ENCODE data around the gene BTBD16.

BTBD16 gene

GRCh38 chr10:122253605-122254004 lies 17.5 kb upstream of the BTBD16 start:
- TF ChIP-seq, protein P1, sequence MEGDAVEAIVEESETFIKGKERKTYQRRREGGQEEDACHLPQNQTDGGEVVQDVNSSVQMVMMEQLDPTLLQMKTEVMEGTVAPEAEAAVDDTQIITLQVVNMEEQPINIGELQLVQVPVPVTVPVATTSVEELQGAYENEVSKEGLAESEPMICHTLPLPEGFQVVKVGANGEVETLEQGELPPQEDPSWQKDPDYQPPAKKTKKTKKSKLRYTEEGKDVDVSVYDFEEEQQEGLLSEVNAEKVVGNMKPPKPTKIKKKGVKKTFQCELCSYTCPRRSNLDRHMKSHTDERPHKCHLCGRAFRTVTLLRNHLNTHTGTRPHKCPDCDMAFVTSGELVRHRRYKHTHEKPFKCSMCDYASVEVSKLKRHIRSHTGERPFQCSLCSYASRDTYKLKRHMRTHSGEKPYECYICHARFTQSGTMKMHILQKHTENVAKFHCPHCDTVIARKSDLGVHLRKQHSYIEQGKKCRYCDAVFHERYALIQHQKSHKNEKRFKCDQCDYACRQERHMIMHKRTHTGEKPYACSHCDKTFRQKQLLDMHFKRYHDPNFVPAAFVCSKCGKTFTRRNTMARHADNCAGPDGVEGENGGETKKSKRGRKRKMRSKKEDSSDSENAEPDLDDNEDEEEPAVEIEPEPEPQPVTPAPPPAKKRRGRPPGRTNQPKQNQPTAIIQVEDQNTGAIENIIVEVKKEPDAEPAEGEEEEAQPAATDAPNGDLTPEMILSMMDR (IDR thresholded peaks at IDR 0.05; ENCODE audit: extremely low read depth, missing control alignments), result no peak
- no peak for DNase-seq (ENCODE audit: low spot score)

GRCh38 chr10:122254831-122255230 lies 16.3 kb upstream of the BTBD16 start:
- TF ChIP-seq, protein P1 (IDR thresholded peaks at IDR 0.05; ENCODE audit: extremely low read depth, missing control alignments), result no peak

GRCh38 chr10:122255509-122256301 lies 15.4 kb upstream of the BTBD16 start:
- no peak for DNase-seq (ENCODE audit: low spot score)
- TF ChIP-seq, protein P1 (IDR thresholded peaks at IDR 0.05; ENCODE audit: extremely low read depth, missing control alignments), result no peak

More at GRCh38 chr10:122254831-122255230, 16.3 kb upstream of the BTBD16 start:
- DNase-seq (ENCODE audit: low spot score), result no peak

DNA sequence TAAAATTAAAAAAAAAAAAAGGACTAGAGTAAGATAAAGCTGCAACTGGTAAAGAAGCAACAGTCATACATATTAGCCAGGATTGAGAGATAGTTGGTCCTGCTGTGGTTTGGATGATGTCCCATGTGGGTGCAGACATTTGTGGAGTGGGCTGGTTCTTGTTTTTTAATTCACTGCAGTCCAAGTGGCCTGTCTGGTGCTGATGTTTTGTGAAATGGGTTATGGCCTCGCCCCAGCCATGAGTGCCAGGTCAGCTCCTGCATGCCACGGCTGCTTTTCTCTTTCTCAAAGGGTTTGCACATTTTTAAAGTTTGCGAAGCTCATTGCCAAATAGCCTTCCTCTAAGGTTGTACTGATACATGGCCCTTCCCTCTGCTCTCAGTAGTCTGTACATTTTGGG lies 14.1 kb upstream of the BTBD16 start:
- TF ChIP-seq, protein P1 (IDR thresholded peaks at IDR 0.05; ENCODE audit: extremely low read depth, missing control alignments), result no peak
- DNase-seq (ENCODE audit: low spot score), result no peak

- TF ChIP-seq, protein P1 (IDR thresholded peaks at IDR 0.05; ENCODE audit: extremely low read depth, missing control alignments), result no peak
- no peak for DNase-seq (ENCODE audit: low spot score)
These were observed 12.7 kb upstream of the BTBD16 start for GRCh38 chr10:122258136-122259074.

GRCh38 chr10:122259075-122259466 lies 12.0 kb upstream of the BTBD16 start:
- TF ChIP-seq, protein P1 (IDR thresholded peaks at IDR 0.05; ENCODE audit: extremely low read depth, missing control alignments), result no peak
- DNase-seq (ENCODE audit: low spot score), result no peak

DNA sequence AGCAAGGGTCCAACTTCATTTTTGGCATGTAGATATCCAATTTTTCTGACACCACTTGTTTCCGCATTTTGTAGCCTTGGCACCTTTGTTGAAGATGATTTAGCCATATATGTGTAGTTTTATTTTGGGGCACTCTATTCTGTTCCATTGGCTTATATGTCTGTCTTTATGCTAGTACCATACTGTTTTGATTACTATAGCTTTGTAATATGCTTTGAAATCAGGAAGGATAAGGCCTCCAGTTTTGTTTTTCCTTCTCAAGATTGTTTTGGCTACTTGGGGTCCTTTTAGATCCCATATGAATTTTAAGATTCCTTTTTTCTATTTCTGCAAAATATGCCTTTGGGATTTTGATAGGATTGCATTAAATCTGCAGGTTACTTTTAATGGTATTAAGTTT lies 9.5 kb upstream of the BTBD16 start:
- DNase-seq (ENCODE audit: low spot score), result no peak
- TF ChIP-seq, protein P1 (IDR thresholded peaks at IDR 0.05; ENCODE audit: extremely low read depth, missing control alignments), result no peak

Measured in GM20000 (cell line).